Prostate gland (tissue), 2 donors: ENCODE results near the gene INTS15. TPM values are rescaled to one million over a fixed set of nuclear protein-coding genes. Genes with fewer than 3 reads are reported as not detected.

Experiments
- DNase-seq: peaks from one replicate; pipeline ENCODE4 v3.0.0-alpha.2; 2019; ENCODE audit warnings: low spot score
- H3K27ac ChIP-seq, 2 donors: fragments of 200-600 bp; sonication (generic); 2 replicates each; pipeline ENCODE4 v1.5.1; 2017 to 2019
- H3K27me3 ChIP-seq: fragments of 200-600 bp; sonication (generic); replicated peaks from 2 replicates; pipeline ENCODE4 v1.5.1; 2019; ENCODE audit not compliant: insufficient read depth
- H3K36me3 ChIP-seq, 2 donors: fragments of 200-600 bp; sonication (generic); 1 replicate in 1 of 2; 2 replicates in 1 of 2; pipeline versions ENCODE4 v1.5.1 to v1.8.1; 2017 to 2019
- H3K4me1 ChIP-seq: fragments of 200-600 bp; sonication (generic); replicated peaks from 2 replicates; pipeline ENCODE4 v1.5.1; 2019
- H3K4me3 ChIP-seq, 2 donors: fragments of 200-600 bp; sonication (generic); 2 replicates each; pipeline ENCODE4 v1.5.1; 2017 to 2019
- H3K9me3 ChIP-seq: fragments of 200-600 bp; sonication (generic); 2 replicates; pipeline ENCODE4 v1.5.1; 2017
- CTCF ChIP-seq, 4 experiments: fragments of 200-600 bp in 2 of 4; fragments of 450-650 bp in 2 of 4; sonication (generic) in 2 of 4; IDR thresholded peaks; 1 replicate in 3 of 4; 2 replicates in 1 of 4; pipeline ENCODE4 v1.5.1; 2016 to 2019; ENCODE audit warnings: antibody characterized with exemption in 4 of 4, mild to moderate bottlenecking in 2 of 4, moderate library complexity in 2 of 4
- POLR2A ChIP-seq: fragments of 450-650 bp; IDR thresholded peaks from one replicate; pipeline ENCODE4 v1.6.1; 2016; ENCODE audit warnings: antibody characterized with exemption, mild to moderate bottlenecking
- POLR2AphosphoS5 ChIP-seq: sonication (generic); formaldehyde crosslinking; IDR thresholded peaks from one replicate; pipeline ENCODE4 v1.6.1; 2017; ENCODE audit warnings: antibody characterized with exemption
- WGBS: methylation state at CpG from one replicate; pipeline ENCODE4 v1.1.5; 2018; 5-methylcytosine and 5-hydroxymethylcytosine counted together
- intact Hi-C: fragments of 100-400 bp; cut with DNase I; formaldehyde crosslinking; loops from one replicate; pipeline ENCODE4 v1.14.2; 2022
- total RNA-seq, 2 donors: library from RNA; depleted of rRNA; stranded (reverse); fragments of >200 nt; gene quantifications; one replicate each; pipeline ENCODE4 v1.1.0, GENCODE V29; 2016

INTS15 gene
- total RNA-seq, 2 donors from 2014 or later, result 38.3 to 38.7 TPM

GRCh38 chr7:6646465-6646864, 56.6 kb downstream of the INTS15 start:
- intact Hi-C loops, result no loop called here
- H3K36me3 ChIP-seq, result peaks cover 7 to 27% of the 10 kb centered on the region in 2 donors
- no peak overlapping the region for H3K4me3 ChIP-seq
- H3K27ac ChIP-seq, result no peak overlapping the region
- no peak for DNase-seq
- no peaks in the 10 kb centered on the region for H3K27me3 ChIP-seq
- no peaks in the 10 kb centered on the region for H3K9me3 ChIP-seq
- 42% methylated on average over 8 of the region's 8 CpGs for WGBS
- no peaks in the 10 kb centered on the region for H3K4me1 ChIP-seq
- TF ChIP-seq POLR2A (no peak), CTCF (IDR thresholded peaks at IDR 0.05) (no peak), POLR2AphosphoS5 (no peak)

GRCh38 chr7:6647080-6647479, 57.3 kb downstream of the INTS15 start:
- Histone ChIP-seq H3K27me3 (no peaks in the 10 kb centered on the region), H3K36me3 (peaks cover 7 to 28% of the 10 kb centered on the region in 2 donors), H3K4me3 (no peak overlapping the region), H3K9me3 (no peaks in the 10 kb centered on the region), H3K27ac (no peak overlapping the region), H3K4me1 (no peaks in the 10 kb centered on the region)
- TF ChIP-seq POLR2AphosphoS5, result no peak
- TF ChIP-seq POLR2A, result no peak
- WGBS, result 89% methylated on average over 8 of the region's 8 CpGs
- DNase-seq, result no peak
- intact Hi-C loops, result no loop called here

DNA sequence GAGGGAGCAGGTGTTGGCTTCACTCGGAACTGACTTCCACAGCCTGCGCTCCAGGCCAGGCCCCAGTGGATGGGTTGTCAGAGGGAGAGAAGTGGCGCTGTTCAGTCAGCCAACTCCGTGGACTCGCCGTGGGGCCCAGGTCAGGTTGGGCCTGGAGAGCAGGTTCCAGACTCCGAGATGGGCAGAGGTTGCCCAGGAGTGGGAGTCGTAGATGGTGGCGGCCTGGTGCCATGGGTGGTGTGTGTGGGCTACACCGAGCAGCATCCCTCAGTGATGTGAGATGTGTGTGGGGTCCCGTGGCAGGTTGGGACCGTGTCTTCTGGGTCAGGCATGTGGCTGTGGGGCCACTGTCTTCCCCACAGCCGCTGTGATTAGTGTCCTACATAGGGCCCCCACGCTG, 57.7 kb downstream of the INTS15 start:
- intact Hi-C loops, result no loop called here
- Histone ChIP-seq H3K27ac (no peak overlapping the region), H3K4me3 (no peak overlapping the region), H3K27me3 (no peaks in the 10 kb centered on the region), H3K36me3 (peaks cover 7 to 28% of the 10 kb centered on the region in 2 donors), H3K9me3 (no peaks in the 10 kb centered on the region), H3K4me1 (no peaks in the 10 kb centered on the region)
- 89% methylated on average over 14 of the region's 14 CpGs for WGBS
- no peak for DNase-seq
- no peak for TF ChIP-seq CTCF (IDR thresholded peaks at IDR 0.05)
- TF ChIP-seq POLR2AphosphoS5, result no peak
- no peak for TF ChIP-seq POLR2A

DNA sequence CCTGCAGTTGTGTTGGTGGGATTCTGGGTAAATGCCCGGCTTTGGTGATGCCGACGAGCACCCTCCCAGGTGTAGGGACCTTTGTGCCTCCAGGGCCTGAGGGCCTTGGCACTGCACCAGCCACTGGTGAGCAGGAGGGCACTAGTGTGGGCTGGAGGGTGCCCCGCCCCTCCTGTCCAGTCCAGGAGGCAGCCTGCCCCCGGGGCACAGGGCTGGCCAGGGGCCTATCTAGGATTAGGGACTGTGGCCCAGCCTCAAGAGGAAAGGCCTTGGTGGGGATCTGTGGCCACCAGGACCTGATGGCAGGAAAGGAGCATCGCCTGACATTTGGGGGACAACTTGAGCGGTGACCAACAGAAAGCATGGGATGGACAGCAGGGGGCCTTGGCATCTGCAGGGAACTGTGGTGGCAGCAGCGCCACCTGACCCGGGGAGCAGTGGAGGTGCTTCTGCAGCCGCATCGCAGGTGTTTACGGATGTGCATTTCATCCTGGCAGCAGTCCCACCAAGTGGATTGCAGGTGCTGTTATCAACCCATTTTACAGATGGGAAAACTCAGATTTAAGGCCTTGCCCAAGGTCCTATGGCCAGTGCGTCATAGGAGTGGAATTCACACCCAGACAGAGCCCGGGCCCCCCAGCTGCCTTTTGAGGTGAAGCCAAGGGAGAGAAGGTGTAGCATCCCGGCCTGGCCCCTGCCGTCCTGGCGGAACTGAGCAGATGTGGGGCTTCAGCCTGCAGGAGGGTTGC, 58.4 kb downstream of the INTS15 start:
- no peaks in the 10 kb centered on the region for H3K4me1 ChIP-seq
- TF ChIP-seq POLR2A, result no peak
- no peak for TF ChIP-seq CTCF (IDR thresholded peaks at IDR 0.05)
- no peak for TF ChIP-seq POLR2AphosphoS5
- H3K4me3 ChIP-seq, result no peak overlapping the region
- intact Hi-C loops, result no loop called here
- no peak for DNase-seq
- H3K36me3 ChIP-seq, result peaks cover 7 to 29% of the 10 kb centered on the region in 2 donors
- no peak overlapping the region for H3K27ac ChIP-seq
- no peaks in the 10 kb centered on the region for H3K27me3 ChIP-seq
- 96% methylated on average over 14 of the region's 17 CpGs for WGBS
- no peaks in the 10 kb centered on the region for H3K9me3 ChIP-seq

DNA sequence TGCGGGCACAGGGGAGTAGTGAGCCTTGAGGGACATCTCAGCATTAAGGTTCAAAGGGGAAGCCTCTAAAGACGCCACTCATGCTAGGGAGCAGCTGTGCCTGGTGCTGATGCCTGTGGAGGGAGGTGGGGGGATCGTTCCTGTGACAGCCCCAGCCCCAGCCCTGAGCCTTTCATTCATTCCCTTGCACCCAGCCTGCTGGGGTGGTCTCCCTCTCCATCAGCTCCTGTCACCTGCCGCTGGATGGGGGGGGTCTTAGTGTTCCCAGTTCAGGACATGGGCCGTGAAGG, 58.9 kb downstream of the INTS15 start:
- WGBS, result 98% methylated on average over 4 of the region's 5 CpGs
- H3K9me3 ChIP-seq, result no peaks in the 10 kb centered on the region
- H3K36me3 ChIP-seq, result peaks cover 7 to 34% of the 10 kb centered on the region in 2 donors
- no peaks in the 10 kb centered on the region for H3K4me1 ChIP-seq
- intact Hi-C loops, result no loop called here
- DNase-seq, result no peak
- no peak overlapping the region for H3K4me3 ChIP-seq
- TF ChIP-seq CTCF (IDR thresholded peaks at IDR 0.05) (no peak), POLR2AphosphoS5 (no peak), POLR2A (no peak)
- no peak overlapping the region for H3K27ac ChIP-seq
- H3K27me3 ChIP-seq, result no peaks in the 10 kb centered on the region
